ENCODE measurements around the gene HELZ2. TPM values are rescaled to one million over a fixed set of nuclear protein-coding genes. Genes with fewer than 3 reads are reported as not detected.
"Not testable (repeated sequence)": the region's sequence is repeated elsewhere in the genome, so short reads cannot be mapped to it uniquely, and the experiment has no call there.

HELZ2 gene
- total and polyA plus RNA-seq, 2 donors (not counting 1 experiment from before 2014, with no cell fraction given): 3.3 to 47.6 TPM

GRCh38 chr20:63617092-63617875 lies 43.2 kb upstream of the HELZ2 start:
- H3K27ac ChIP-seq (ENCODE audit: insufficient read depth, low read length): no peak overlapping the region
- no peak overlapping the region for H3K9ac ChIP-seq (ENCODE audit: insufficient read depth, low read length)
- H3K27me3 ChIP-seq (ENCODE audit: control insufficient read depth, insufficient read depth, low read length): no peaks in the 10 kb centered on the region
- H3K79me2 ChIP-seq (ENCODE audit: control insufficient read depth, insufficient read depth, low read length): peaks cover 31% of the 10 kb centered on the region
- H3K4me3 ChIP-seq (replicated peaks in 1 of 4; ENCODE audit: control extremely low read depth in 1 of 4, insufficient read depth in 1 of 4, low read depth in 3 of 4, low read length in 4 of 4): no peak overlapping the region
- H4K20me1 ChIP-seq (ENCODE audit: control insufficient read depth, extremely low read depth, insufficient read depth, low read length): no peaks in the 10 kb centered on the region
- TF ChIP-seq CTCF (conservative IDR thresholded peaks at IDR 0.05 in 1 of 2, IDR thresholded peaks at IDR 0.05 in 1 of 2; ENCODE audit: low read depth in 1 of 2, low read length in 2 of 2): no peak
- TF ChIP-seq EZH2 (IDR thresholded peaks at IDR 0.05; ENCODE audit: low read length, missing control alignments): no peak
- no peaks in the 10 kb centered on the region for H3K4me1 ChIP-seq (ENCODE audit: control insufficient read depth, extremely low read depth, insufficient read depth, low read length)
- no peak for DNase-seq (ENCODE audit: low read depth in 2 of 2)
- H3K9me3 ChIP-seq (ENCODE audit: control insufficient read depth, insufficient read depth, low read depth, low read length): no peaks in the 10 kb centered on the region
- H3K4me2 ChIP-seq (ENCODE audit: extremely low read depth, insufficient read depth, low read length): no peak overlapping the region
- no peak overlapping the region for H2AFZ ChIP-seq (ENCODE audit: low read length)
- peaks cover 7% of the 10 kb centered on the region for H3K36me3 ChIP-seq (ENCODE audit: control insufficient read depth, insufficient read depth, low read length)

DNA sequence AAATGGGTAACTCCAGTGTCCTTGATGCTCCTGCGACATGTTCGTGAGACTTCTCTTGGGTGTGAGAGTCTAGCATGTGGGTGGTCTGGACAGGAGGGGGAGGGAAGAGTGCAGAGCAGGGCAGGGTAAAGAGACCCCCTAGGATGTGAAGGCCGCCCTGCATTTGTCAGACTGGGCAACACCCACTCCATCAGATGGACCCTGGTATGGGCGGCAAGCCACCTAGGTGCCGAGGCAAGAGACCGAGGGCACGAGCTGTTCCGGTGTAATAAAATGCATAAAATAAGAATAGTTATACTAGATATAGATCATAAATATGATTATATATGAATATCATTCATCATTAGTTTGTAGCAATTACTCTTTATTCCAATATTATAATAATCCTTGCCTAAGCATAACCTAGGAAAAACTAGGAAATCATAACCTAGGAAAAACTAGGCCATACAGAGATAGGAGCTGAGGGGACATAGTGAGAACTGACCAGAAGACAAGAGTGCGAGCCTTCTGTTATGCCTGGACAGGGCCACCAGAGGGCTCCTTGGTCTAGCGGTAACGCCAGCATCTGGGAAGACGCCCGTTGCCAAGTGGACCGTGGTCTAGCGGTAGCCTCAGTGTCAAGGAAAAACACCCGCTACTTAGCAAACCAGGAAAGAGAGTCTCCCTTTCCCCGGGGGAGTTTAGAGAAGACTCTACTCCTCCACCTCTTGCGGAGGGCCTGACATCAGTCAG lies 40.0 kb upstream of the HELZ2 start:
- peak; percentile 13 to 33 for TF ChIP-seq CTCF (conservative IDR thresholded peaks at IDR 0.05 in 1 of 2, IDR thresholded peaks at IDR 0.05 in 1 of 2; ENCODE audit: low read depth in 1 of 2, low read length in 2 of 2)
- DNase-seq (ENCODE audit: low read depth in 2 of 2); H3K9me3 ChIP-seq (ENCODE audit: control insufficient read depth, insufficient read depth, low read depth, low read length); H3K27me3 ChIP-seq (ENCODE audit: control insufficient read depth, insufficient read depth, low read length); H3K4me2 ChIP-seq (ENCODE audit: extremely low read depth, insufficient read depth, low read length); H2AFZ ChIP-seq (ENCODE audit: low read length); H3K4me1 ChIP-seq (ENCODE audit: control insufficient read depth, extremely low read depth, insufficient read depth, low read length); H3K27ac ChIP-seq (ENCODE audit: insufficient read depth, low read length); H4K20me1 ChIP-seq (ENCODE audit: control insufficient read depth, extremely low read depth, insufficient read depth, low read length); H3K36me3 ChIP-seq (ENCODE audit: control insufficient read depth, insufficient read depth, low read length); H3K9ac ChIP-seq (ENCODE audit: insufficient read depth, low read length); H3K4me3 ChIP-seq (replicated peaks in 1 of 4; ENCODE audit: control extremely low read depth in 1 of 4, insufficient read depth in 1 of 4, low read depth in 3 of 4, low read length in 4 of 4): not testable (repeated sequence)
- H3K79me2 ChIP-seq (ENCODE audit: control insufficient read depth, insufficient read depth, low read length): peaks cover 15% of the 10 kb centered on the region

DNA sequence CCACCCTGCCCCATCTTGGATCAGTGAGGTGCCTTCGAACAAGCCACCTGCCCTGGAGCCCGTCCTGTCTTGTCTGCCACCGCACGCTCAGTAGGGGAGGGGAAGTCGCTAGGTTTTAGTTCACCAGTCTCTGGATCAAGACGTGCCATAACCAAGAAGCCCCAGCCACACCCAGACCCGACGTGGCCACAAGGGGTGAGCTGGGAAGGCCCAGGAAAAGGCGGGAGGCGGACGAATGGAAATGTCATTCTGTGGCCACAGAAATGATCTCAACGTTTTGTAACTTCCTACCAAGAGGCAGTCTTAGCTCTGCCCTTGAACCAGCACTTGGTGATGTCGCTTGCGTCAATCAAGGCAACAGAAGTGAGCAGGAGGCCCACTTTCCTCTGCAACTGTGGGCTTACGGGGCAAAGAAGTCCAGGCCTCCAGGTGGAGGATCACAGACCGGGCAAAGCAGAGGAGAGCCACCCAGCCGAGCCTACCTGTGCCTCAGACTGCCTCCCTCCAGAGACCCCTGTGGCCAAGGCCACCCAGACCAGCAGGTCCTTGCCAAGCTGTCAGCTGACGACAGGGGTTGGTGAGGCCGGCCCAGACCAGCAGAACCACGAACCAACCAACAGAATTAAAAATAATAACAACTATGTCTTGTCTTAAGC lies 38.4 kb upstream of the HELZ2 start:
- H3K27me3 ChIP-seq (ENCODE audit: control insufficient read depth, insufficient read depth, low read length): no peaks in the 10 kb centered on the region
- no peaks in the 10 kb centered on the region for H4K20me1 ChIP-seq (ENCODE audit: control insufficient read depth, extremely low read depth, insufficient read depth, low read length)
- DNase-seq (ENCODE audit: low read depth in 2 of 2): peak; percentile 8 to 31
- no peak overlapping the region for H2AFZ ChIP-seq (ENCODE audit: low read length)
- H3K36me3 ChIP-seq (ENCODE audit: control insufficient read depth, insufficient read depth, low read length): peaks cover 2% of the 10 kb centered on the region
- H3K27ac ChIP-seq (ENCODE audit: insufficient read depth, low read length): no peak overlapping the region
- no peak for TF ChIP-seq EZH2 (IDR thresholded peaks at IDR 0.05; ENCODE audit: low read length, missing control alignments)
- TF ChIP-seq CTCF (conservative IDR thresholded peaks at IDR 0.05 in 1 of 2, IDR thresholded peaks at IDR 0.05 in 1 of 2; ENCODE audit: low read depth in 1 of 2, low read length in 2 of 2): no peak
- no peaks in the 10 kb centered on the region for H3K4me1 ChIP-seq (ENCODE audit: control insufficient read depth, extremely low read depth, insufficient read depth, low read length)
- peaks cover 15% of the 10 kb centered on the region for H3K79me2 ChIP-seq (ENCODE audit: control insufficient read depth, insufficient read depth, low read length)
- H3K4me3 ChIP-seq (replicated peaks in 1 of 4; ENCODE audit: control extremely low read depth in 1 of 4, insufficient read depth in 1 of 4, low read depth in 3 of 4, low read length in 4 of 4): no peak overlapping the region
- H3K9me3 ChIP-seq (ENCODE audit: control insufficient read depth, insufficient read depth, low read depth, low read length): no peaks in the 10 kb centered on the region
- H3K9ac ChIP-seq (ENCODE audit: insufficient read depth, low read length): no peak overlapping the region
- H3K4me2 ChIP-seq (ENCODE audit: extremely low read depth, insufficient read depth, low read length): no peak overlapping the region

All from fibroblast of lung (primary cell).